Measurements from ENCODE around the gene AGBL5. TPM values are rescaled to one million over a fixed set of nuclear protein-coding genes. Genes with fewer than 3 reads are reported as not detected.

The AGBL5 gene
- total and polyA plus RNA-seq, 9 of the 15 experiments (the other 6 are each of a cell fraction or from before 2014, with no cell fraction given): 3.3 to 52.7 (median 26.2) TPM

- no peak for TF ChIP-seq ZNF511 (CRISPR knock-in tag; IDR thresholded peaks at IDR 0.05)
- no peak for TF ChIP-seq PTTG1 (tag; IDR thresholded peaks at IDR 0.05; ENCODE audit: low read depth)
- no peak for TF ChIP-seq MEF2D (tag; conservative IDR thresholded peaks at IDR 0.05; ENCODE audit: low read depth)
- no peak for TF ChIP-seq YBX1 (IDR thresholded peaks at IDR 0.05)
- peak; percentile 2 for TF ChIP-seq RBBP5 (IDR thresholded peaks at IDR 0.05; ENCODE audit: borderline replicate concordance, insufficient read depth, low read length, poor library complexity, severe bottlenecking)
- TF ChIP-seq MAX (CRISPR knock-in tag; IDR thresholded peaks at IDR 0.05): peak; percentile 52; the same call in 1 of the 2 replicates
- TF ChIP-seq CBFA2T2 (conservative IDR thresholded peaks at IDR 0.05): no peak
- TF ChIP-seq C11orf30 (IDR thresholded peaks at IDR 0.05; ENCODE audit: low read depth): peak; percentile 54
- no peak for TF ChIP-seq IFI16 (CRISPR knock-in tag; IDR thresholded peaks at IDR 0.05)
- TF ChIP-seq ZSCAN29 (IDR thresholded peaks at IDR 0.05): peak; percentile 96
- TF ChIP-seq FOXP1 (CRISPR knock-in tag; IDR thresholded peaks at IDR 0.05): peak; percentile 8; the same call in 1 of the 2 replicates
- TF ChIP-seq HDAC1 (IDR thresholded peaks at IDR 0.05): 0 out of 4 replicates have a peak, but pooled peaks of 1 of the 2 experiments have one; percentile 17
- no peak for TF ChIP-seq ZBTB12 (CRISPR knock-in tag; IDR thresholded peaks at IDR 0.05)
- TF ChIP-seq ZNF124 (CRISPR knock-in tag; IDR thresholded peaks at IDR 0.05): no peak
- no peak for TF ChIP-seq ZNF134 (CRISPR knock-in tag; conservative IDR thresholded peaks at IDR 0.05)
- TF ChIP-seq SIX5 (IDR thresholded peaks at IDR 0.05; ENCODE audit: borderline replicate concordance in 1 of 2, insufficient read depth in 1 of 2, low read depth in 1 of 2, low read length in 2 of 2): no peak
- TF ChIP-seq CTBP1 (IDR thresholded peaks at IDR 0.05; ENCODE audit: borderline replicate concordance): peak; percentile 59; the same call in 1 of the 2 replicates
- TF ChIP-seq HNRNPL (IDR thresholded peaks at IDR 0.05; ENCODE audit: low read depth, low read length): 0 out of 2 replicates have a peak, but pooled peaks have one; percentile 63
- TF ChIP-seq CTCF (IDR thresholded peaks at IDR 0.05 in 2 of 3, conservative IDR thresholded peaks at IDR 0.05 in 1 of 3; ENCODE audit: insufficient read depth in 2 of 3, low read depth in 1 of 3, low read length in 3 of 3): peak; percentile 57 to 65 (median 63)
- no peak for TF ChIP-seq PTRF (tag; IDR thresholded peaks at IDR 0.05)
- TF ChIP-seq SP2 (IDR thresholded peaks at IDR 0.05; ENCODE audit: extremely low read depth, low read depth, low read length, poor library complexity, severe bottlenecking): no peak
- TF ChIP-seq YY1 (IDR thresholded peaks at IDR 0.05; ENCODE audit: borderline replicate concordance in 1 of 3, control insufficient read depth in 1 of 3, extremely low read depth in 1 of 3, insufficient read depth in 3 of 3, insufficient read length in 1 of 3, insufficient replicate concordance in 2 of 3, low read depth in 1 of 3, low read length in 2 of 3): peak in 1 of 3 experiments; percentile 25
- no peak for TF ChIP-seq HDAC8 (tag; IDR thresholded peaks at IDR 0.05)
Observed at GRCh38 chr2:27085673-27086089, 34.2 kb downstream of the AGBL5 start (continued).
